WERI-Rb-1 (cell line): ENCODE measurements around the gene CCDC69.

Experiments
- DNase-seq: peaks from one replicate; pipeline ENCODE4 v3.0.0-alpha.2; 2020
- H3K27ac ChIP-seq: fragments of 250-450 bp; sonication (Bioruptor Pico); 2 replicates; pipeline ENCODE4 v1.5.1; 2020; ENCODE audit warnings: mild to moderate bottlenecking, moderate library complexity
- H3K27me3 ChIP-seq: fragments of 250-450 bp; sonication (Bioruptor Pico); 2 replicates; pipeline ENCODE4 v1.5.1; 2021; ENCODE audit warnings: mild to moderate bottlenecking, low read depth, moderate library complexity; ENCODE audit not compliant: insufficient read depth, severe bottlenecking
- H3K36me3 ChIP-seq: fragments of 250-450 bp; sonication (Bioruptor Pico); 2 replicates; pipeline ENCODE4 v1.5.1; 2020; ENCODE audit warnings: mild to moderate bottlenecking, moderate library complexity
- H3K4me3 ChIP-seq: 2 replicates; pipeline ENCODE4 v1.5.1; 2011; ENCODE audit warnings: low read depth, mild to moderate bottlenecking, control low read depth, low read length
- H3K9me3 ChIP-seq: fragments of 250-450 bp; sonication (Bioruptor Pico); 2 replicates; pipeline ENCODE4 v1.5.1; 2021; ENCODE audit warnings: mild to moderate bottlenecking, moderate library complexity; ENCODE audit not compliant: severe bottlenecking
- TF ChIP-seq, protein P1 (sequence below): IDR thresholded peaks from 2 replicates; pipeline ENCODE4 v1.5.1; 2011; ENCODE audit warnings: low read depth, mild to moderate bottlenecking, control low read depth, inconsistent platforms, low read length

The CCDC69 gene

DNA sequence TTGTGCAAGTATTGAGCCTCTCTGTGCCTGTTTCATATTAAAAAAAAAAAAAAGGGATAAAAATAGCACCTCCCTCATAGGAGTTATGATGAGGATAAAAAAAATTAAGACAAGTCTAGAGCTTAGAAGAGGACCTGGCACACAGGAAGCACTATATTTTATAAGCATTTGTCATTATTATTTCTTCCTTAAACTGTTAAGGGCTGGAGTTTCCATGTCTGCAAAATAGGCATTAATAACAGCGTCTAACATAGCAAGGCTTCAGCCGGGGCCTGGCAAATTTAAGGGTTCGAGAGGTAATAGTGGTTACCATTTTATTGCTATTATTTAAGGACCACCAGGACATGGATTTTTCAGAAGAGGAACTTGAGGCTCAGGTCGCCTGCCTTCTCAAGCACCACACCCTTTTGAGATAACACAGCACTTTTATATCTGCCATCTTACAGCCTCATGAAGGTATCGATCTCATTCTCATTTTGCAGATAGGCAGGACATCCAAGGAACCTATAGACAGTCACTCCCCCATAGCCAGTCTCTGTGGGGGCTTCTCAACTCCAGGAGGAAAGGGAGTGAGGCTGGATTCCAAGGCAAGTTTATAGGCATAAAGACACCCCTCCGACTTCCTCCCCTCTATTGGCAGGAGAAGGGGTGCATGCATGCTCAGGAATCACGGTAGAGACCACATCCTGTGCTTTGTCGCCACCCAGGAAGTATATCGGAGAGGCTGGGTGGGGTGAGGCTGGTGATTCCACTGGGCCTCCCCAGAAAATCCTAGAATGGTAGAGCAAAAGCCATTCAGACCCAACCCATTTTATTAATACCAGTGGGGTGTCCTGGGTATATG, 68.7 kb downstream of the CCDC69 start:
- no peak for DNase-seq
- H3K9me3 ChIP-seq: no peaks in the 10 kb centered on the region
- no peak overlapping the region for H3K4me3 ChIP-seq
- TF ChIP-seq, protein P1, sequence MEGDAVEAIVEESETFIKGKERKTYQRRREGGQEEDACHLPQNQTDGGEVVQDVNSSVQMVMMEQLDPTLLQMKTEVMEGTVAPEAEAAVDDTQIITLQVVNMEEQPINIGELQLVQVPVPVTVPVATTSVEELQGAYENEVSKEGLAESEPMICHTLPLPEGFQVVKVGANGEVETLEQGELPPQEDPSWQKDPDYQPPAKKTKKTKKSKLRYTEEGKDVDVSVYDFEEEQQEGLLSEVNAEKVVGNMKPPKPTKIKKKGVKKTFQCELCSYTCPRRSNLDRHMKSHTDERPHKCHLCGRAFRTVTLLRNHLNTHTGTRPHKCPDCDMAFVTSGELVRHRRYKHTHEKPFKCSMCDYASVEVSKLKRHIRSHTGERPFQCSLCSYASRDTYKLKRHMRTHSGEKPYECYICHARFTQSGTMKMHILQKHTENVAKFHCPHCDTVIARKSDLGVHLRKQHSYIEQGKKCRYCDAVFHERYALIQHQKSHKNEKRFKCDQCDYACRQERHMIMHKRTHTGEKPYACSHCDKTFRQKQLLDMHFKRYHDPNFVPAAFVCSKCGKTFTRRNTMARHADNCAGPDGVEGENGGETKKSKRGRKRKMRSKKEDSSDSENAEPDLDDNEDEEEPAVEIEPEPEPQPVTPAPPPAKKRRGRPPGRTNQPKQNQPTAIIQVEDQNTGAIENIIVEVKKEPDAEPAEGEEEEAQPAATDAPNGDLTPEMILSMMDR: no peak
- no peaks in the 10 kb centered on the region for H3K36me3 ChIP-seq
- no peak overlapping the region for H3K27ac ChIP-seq
- H3K27me3 ChIP-seq: no peaks in the 10 kb centered on the region

DNA sequence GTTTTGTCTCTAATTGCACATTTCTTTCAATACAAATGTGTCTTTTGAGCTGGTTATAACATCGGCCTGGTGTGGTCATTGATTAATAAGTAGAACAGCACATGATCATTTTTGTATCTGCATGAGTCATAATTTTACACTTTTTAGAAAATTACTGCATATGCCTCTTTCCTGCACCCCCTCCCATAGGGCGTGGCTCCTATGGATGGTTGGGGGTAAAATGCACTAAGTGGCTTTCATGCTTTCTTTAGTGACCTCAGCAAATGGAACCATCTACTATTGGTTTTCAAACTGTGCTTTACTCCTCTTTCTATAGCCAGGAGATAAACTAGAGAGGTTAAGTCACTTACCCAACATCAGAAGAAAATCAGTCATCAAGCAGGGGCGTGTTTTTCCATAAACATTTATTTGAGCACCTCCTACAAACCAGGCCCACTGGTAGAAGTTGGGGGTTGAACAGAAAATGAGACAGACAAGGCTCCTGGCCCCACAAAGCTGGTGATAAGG, 70.1 kb downstream of the CCDC69 start:
- no peak for DNase-seq
- Histone ChIP-seq H3K36me3 (no peaks in the 10 kb centered on the region), H3K27me3 (no peaks in the 10 kb centered on the region), H3K27ac (no peak overlapping the region), H3K4me3 (no peak overlapping the region), H3K9me3 (no peaks in the 10 kb centered on the region)
- TF ChIP-seq, protein P1: no peak

DNA sequence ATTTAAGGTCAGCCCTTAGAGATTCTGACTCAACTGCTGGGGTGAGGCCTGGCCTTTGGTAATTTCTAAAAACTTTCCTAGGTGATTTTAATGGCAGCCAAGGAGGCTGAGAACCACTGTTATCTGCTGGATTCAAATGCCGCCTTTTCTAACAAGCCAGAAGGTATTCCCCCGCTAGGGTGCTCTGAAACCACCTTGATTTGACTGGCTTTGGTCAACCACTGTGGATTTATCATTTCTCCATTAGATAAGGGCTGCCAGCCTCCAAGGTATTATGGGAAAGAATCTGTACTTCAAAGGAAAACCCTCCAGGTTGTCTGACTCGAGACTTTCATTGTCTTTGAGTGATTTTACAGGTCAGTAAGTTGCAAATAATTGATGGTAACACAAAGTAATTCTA, 70.6 kb downstream of the CCDC69 start:
- Histone ChIP-seq H3K9me3 (no peaks in the 10 kb centered on the region), H3K36me3 (no peaks in the 10 kb centered on the region), H3K4me3 (no peak overlapping the region), H3K27ac (no peak overlapping the region), H3K27me3 (no peaks in the 10 kb centered on the region)
- TF ChIP-seq, protein P1: no peak
- no peak for DNase-seq

DNA sequence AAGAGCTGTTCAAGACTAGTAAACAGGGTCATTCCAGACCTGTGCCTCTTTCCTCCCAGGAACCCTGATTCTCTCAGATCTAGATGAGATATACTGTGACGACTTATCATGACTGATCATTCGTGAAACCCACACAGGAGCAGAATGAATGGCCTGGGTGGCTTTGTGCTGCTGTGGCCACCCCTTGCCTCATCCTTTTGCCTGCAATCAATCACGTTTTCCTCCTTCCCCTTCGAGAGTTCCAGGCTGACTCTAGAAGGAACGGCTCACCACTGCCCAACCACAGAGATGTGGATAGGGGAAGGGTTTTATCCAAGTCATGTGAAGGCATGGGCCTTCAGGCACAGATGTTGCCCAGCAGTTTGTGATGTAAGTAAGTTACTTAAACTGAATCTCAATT, 72.1 kb downstream of the CCDC69 start:
- no peak for DNase-seq
- Histone ChIP-seq H3K27me3 (no peaks in the 10 kb centered on the region), H3K4me3 (no peak overlapping the region)

DNA sequence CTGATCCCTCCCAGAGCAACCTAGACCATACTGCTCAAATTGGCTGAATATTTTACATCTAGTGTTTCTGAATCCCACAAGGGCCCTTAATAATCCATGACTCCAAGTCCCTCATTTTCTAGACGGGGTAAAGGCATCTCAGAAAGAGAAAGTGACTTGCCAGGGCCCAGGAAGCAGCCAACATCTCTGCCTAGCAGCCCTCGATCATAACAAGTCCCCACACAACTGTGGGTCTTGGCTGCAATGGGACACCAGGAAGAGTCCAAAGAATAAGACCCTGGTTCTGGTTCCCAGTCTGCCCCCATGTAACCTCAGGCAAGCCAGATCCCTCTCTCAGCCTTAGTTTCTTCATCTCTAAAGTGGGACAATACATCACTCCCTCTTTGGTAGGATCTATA, 72.6 kb downstream of the CCDC69 start:
- DNase-seq: no peak
- no peak overlapping the region for H3K4me3 ChIP-seq
- TF ChIP-seq, protein P1: no peak

More for the DNA sequence above, 72.1 kb downstream of the CCDC69 start:
- Histone ChIP-seq H3K36me3 (no peaks in the 10 kb centered on the region), H3K27ac (no peak overlapping the region), H3K9me3 (no peaks in the 10 kb centered on the region)
- TF ChIP-seq, protein P1: no peak

More for the DNA sequence above, 72.6 kb downstream of the CCDC69 start:
- Histone ChIP-seq H3K36me3 (no peaks in the 10 kb centered on the region; the same call in 1 of the 2 replicates), H3K27me3 (no peaks in the 10 kb centered on the region), H3K27ac (no peak overlapping the region), H3K9me3 (no peaks in the 10 kb centered on the region)
